Nephron (organoid): ENCODE data around the gene RANBP17.
"Not testable (repeated sequence)": the region's sequence is repeated elsewhere in the genome, so short reads cannot be mapped to it uniquely, and the experiment has no call there.

Source experiments
- H3K27ac Mint-ChIP-seq, 3 experiments: 2 replicates each; pipeline ENCODE4 v1.8.0; 2020; ENCODE audit warnings: mixed read lengths in 3 of 3, mild to moderate bottlenecking in 2 of 3, moderate library complexity in 1 of 3
- H3K27me3 Mint-ChIP-seq: 2 replicates; pipeline ENCODE4 v1.8.0; 2021; ENCODE audit warnings: low read depth, mild to moderate bottlenecking, moderate library complexity, mixed read lengths
- H3K36me3 Mint-ChIP-seq: 2 replicates; pipeline ENCODE4 v1.8.0; 2020; ENCODE audit warnings: low read depth, mixed read lengths
- H3K4me1 Mint-ChIP-seq: 2 replicates; pipeline ENCODE4 v1.8.0; 2020; ENCODE audit warnings: mixed read lengths
- H3K4me3 Mint-ChIP-seq, 3 experiments: 2 replicates each; pipeline ENCODE4 v1.8.0; 2020; ENCODE audit warnings: mild to moderate bottlenecking in 3 of 3, mixed read lengths in 3 of 3, moderate library complexity in 2 of 3
- H3K9me3 Mint-ChIP-seq: 2 replicates; pipeline ENCODE4 v1.8.0; 2020; ENCODE audit warnings: mixed read lengths
- CTCF ChIP-seq, 3 experiments: fragments of 200-600 bp; sonication (generic); IDR thresholded peaks; one replicate each; pipeline ENCODE4 v1.5.0; 2021; ENCODE audit warnings: antibody characterized with exemption in 3 of 3; ENCODE audit not compliant: unreplicated experiment in 3 of 3

Gene RANBP17

GRCh38 chr5:171295801-171296200 is 434.0 kb downstream of the RANBP17 start:
- no peak for TF ChIP-seq CTCF (IDR thresholded peaks at IDR 0.05; ENCODE audit: unreplicated experiment in 3 of 3)
- Mint-ChIP-seq H3K9me3 (no peaks in the 10 kb centered on the region), H3K4me3 (no peak overlapping the region), H3K36me3 (no peaks in the 10 kb centered on the region), H3K27me3 (no peaks in the 10 kb centered on the region), H3K4me1 (no peaks in the 10 kb centered on the region), H3K27ac (no peak overlapping the region)

- H3K4me3 Mint-ChIP-seq, H3K36me3 Mint-ChIP-seq, H3K27ac Mint-ChIP-seq, H3K9me3 Mint-ChIP-seq, H3K4me1 Mint-ChIP-seq: not testable (repeated sequence)
- H3K27me3 Mint-ChIP-seq, result peaks cover 17% of the 10 kb centered on the region
These were observed 436.1 kb downstream of the RANBP17 start for GRCh38 chr5:171297941-171298340.

GRCh38 chr5:171299228-171299627 is 437.4 kb downstream of the RANBP17 start:
- no peak for TF ChIP-seq CTCF (IDR thresholded peaks at IDR 0.05; ENCODE audit: unreplicated experiment in 3 of 3)
- peaks cover 30% of the 10 kb centered on the region for H3K27me3 Mint-ChIP-seq
- H3K9me3 Mint-ChIP-seq, result no peaks in the 10 kb centered on the region
- no peak overlapping the region for H3K4me3 Mint-ChIP-seq
- no peaks in the 10 kb centered on the region for H3K4me1 Mint-ChIP-seq
- no peaks in the 10 kb centered on the region for H3K36me3 Mint-ChIP-seq
- H3K27ac Mint-ChIP-seq, result no peak overlapping the region

- Mint-ChIP-seq H3K9me3 (no peaks in the 10 kb centered on the region), H3K4me1 (no peaks in the 10 kb centered on the region), H3K36me3 (no peaks in the 10 kb centered on the region), H3K27ac (no peak overlapping the region), H3K27me3 (peaks cover 36% of the 10 kb centered on the region), H3K4me3 (no peak overlapping the region)
- no peak for TF ChIP-seq CTCF (IDR thresholded peaks at IDR 0.05; ENCODE audit: unreplicated experiment in 3 of 3)
These were observed 438.0 kb downstream of the RANBP17 start for GRCh38 chr5:171299851-171300250.

- H3K4me3 Mint-ChIP-seq, result no peak overlapping the region
- TF ChIP-seq CTCF (IDR thresholded peaks at IDR 0.05; ENCODE audit: unreplicated experiment in 3 of 3), result no peak
- H3K27me3 Mint-ChIP-seq, result peaks cover 41% of the 10 kb centered on the region
- H3K36me3 Mint-ChIP-seq, result no peaks in the 10 kb centered on the region
- H3K4me1 Mint-ChIP-seq, result no peaks in the 10 kb centered on the region
- no peaks in the 10 kb centered on the region for H3K9me3 Mint-ChIP-seq
- H3K27ac Mint-ChIP-seq, result no peak overlapping the region
These were observed 438.5 kb downstream of the RANBP17 start for GRCh38 chr5:171300358-171300757.

- TF ChIP-seq CTCF (IDR thresholded peaks at IDR 0.05; ENCODE audit: unreplicated experiment in 3 of 3), result no peak
- H3K9me3 Mint-ChIP-seq, result no peaks in the 10 kb centered on the region
- no peak overlapping the region for H3K27ac Mint-ChIP-seq
- no peak overlapping the region for H3K4me3 Mint-ChIP-seq
- no peaks in the 10 kb centered on the region for H3K36me3 Mint-ChIP-seq
- H3K4me1 Mint-ChIP-seq, result peaks cover 17% of the 10 kb centered on the region
- H3K27me3 Mint-ChIP-seq, result peaks cover 96% of the 10 kb centered on the region
These were observed 444.3 kb downstream of the RANBP17 start for GRCh38 chr5:171306166-171306565.
